ENCODE results near the gene MACROD2.

MACROD2 gene

DNA sequence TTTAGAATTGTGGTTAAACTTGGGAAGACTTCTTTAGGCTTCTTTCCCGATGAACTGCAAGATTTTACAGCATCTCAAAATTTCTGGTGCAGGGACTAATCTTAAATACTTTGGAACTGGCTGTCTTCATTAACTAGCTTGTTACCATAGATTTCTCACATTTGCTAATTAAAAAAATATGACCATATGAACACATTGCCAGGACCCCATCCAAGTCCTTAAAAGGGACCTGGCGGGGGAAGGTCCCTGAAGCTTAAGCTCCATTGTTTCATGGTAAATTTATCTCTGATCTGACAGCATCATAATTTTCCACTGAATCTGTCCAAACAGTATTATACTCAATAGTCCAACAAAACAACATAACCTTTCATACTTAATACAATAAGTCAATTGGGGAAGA is 859.9 kb downstream of the MACROD2 start:
- no peaks in the 10 kb centered on the region for H3K27me3 Mint-ChIP-seq (ENCODE audit: low read depth)
- DNase-seq (ENCODE audit: low spot score), result no peak
- peaks cover 15% of the 10 kb centered on the region for H3K9me3 Mint-ChIP-seq
- H3K4me1 Mint-ChIP-seq (ENCODE audit: low read depth), result no peaks in the 10 kb centered on the region
- H3K27ac Mint-ChIP-seq, result no peak overlapping the region
- H3K4me3 Mint-ChIP-seq, result no peak overlapping the region
- no peaks in the 10 kb centered on the region for H3K36me3 Mint-ChIP-seq (ENCODE audit: low read depth)

DNA sequence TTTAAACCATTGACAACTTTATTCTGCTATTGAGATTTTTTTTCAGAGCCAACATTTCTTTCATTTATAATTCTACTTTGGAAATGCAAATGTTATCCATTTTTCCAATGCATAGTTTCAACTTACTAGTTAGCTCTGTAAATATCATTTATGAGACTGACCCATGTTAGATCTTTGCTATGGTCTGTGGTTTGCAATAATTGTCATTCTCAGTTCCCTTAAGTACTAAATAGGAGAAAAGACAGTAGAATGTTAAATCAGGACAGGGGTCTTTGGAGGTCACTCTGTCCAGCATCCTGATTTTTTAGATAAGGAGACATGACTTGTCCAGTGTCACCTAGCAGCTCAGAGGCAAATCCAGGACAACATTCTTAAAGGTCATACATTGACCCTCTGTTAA is 864.3 kb downstream of the MACROD2 start:
- no peak for DNase-seq (ENCODE audit: low spot score)
- Mint-ChIP-seq H3K4me1 (ENCODE audit: low read depth) (no peaks in the 10 kb centered on the region), H3K27ac (no peak overlapping the region), H3K36me3 (ENCODE audit: low read depth) (no peaks in the 10 kb centered on the region), H3K9me3 (no peaks in the 10 kb centered on the region), H3K27me3 (ENCODE audit: low read depth) (no peaks in the 10 kb centered on the region), H3K4me3 (no peak overlapping the region)

DNA sequence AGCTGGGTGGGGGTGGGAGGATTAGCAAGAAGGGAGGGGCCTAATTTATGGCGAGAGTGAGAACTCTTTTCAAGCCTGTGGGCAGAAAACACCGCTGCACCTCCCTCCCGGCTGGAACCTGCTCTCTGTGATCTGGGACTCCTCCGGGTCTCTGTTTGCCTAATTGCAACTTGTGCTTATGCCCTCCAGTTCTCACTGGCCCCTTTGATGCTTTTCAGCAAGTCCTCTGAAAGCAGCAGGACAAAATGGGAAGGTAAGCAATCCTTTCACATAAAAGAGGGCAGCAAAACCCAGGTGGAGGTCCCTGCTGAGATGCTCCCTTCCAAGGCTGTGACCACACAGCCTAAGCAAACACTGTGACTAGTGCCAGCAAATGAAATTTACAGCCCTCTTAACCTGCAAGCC is 865.1 kb downstream of the MACROD2 start:
- Mint-ChIP-seq H3K27me3 (ENCODE audit: low read depth) (no peaks in the 10 kb centered on the region), H3K36me3 (ENCODE audit: low read depth) (no peaks in the 10 kb centered on the region), H3K4me3 (no peak overlapping the region), H3K4me1 (ENCODE audit: low read depth) (no peaks in the 10 kb centered on the region), H3K9me3 (no peaks in the 10 kb centered on the region), H3K27ac (no peak overlapping the region)
- no peak for DNase-seq (ENCODE audit: low spot score)

DNA sequence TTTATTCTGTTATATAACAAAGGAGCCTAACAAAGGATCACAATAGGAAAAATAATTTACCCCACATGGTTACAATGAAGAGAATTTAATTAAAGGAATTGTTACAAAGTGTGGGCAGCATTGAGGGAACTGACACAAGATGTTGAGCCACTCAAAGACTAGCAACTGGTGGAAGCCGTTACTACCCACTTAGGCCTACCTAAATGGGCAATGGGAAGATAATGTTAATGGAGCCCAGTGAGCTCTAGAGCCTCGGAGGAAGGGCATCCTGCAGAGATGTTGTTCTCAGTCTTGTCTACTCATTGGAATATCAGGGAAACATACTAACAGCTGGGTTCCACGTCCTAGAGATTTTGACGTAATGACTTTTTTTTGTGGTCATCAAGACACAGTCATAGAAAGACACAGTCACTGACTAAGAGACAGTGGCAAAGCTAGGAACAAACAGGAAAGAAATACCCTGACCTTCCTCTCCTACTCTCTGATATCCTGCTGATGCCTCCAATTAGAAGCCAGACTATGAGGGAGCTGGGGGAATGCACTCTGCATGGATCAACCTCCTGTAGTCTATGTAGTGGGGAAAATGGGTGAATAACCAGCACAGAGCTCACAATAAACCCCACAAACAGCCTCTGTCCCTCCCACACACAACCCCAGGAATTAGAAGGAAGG is 865.8 kb downstream of the MACROD2 start:
- Mint-ChIP-seq H3K4me1 (ENCODE audit: low read depth) (no peaks in the 10 kb centered on the region), H3K27me3 (ENCODE audit: low read depth) (no peaks in the 10 kb centered on the region), H3K9me3 (no peaks in the 10 kb centered on the region), H3K27ac (no peak overlapping the region), H3K36me3 (ENCODE audit: low read depth) (no peaks in the 10 kb centered on the region), H3K4me3 (no peak overlapping the region)
- DNase-seq (ENCODE audit: low spot score), result no peak

DNA sequence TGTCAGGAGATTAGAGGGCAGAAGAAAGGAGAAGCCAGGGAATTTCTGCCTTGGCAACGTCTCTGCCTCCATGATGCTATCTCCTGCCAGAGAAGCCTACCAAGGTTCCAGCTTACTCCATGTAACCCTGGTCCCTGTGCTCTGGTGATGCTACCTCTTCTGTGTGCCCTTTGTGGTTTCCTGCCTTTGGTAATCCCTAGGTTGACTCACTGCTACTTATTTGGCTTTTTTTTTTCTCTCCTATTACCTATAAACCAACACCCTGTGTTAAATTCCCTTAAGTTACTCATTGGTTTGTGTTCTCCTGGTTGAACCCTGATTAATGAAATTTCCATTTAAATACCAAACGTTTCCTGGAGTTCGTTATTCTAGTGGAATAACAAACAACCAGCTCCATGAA is 869.9 kb downstream of the MACROD2 start:
- no peaks in the 10 kb centered on the region for H3K36me3 Mint-ChIP-seq (ENCODE audit: low read depth)
- H3K4me1 Mint-ChIP-seq (ENCODE audit: low read depth), result no peaks in the 10 kb centered on the region
- no peak for DNase-seq (ENCODE audit: low spot score)
- no peaks in the 10 kb centered on the region for H3K27me3 Mint-ChIP-seq (ENCODE audit: low read depth)
- no peak overlapping the region for H3K27ac Mint-ChIP-seq
- peaks cover 24% of the 10 kb centered on the region for H3K9me3 Mint-ChIP-seq
- H3K4me3 Mint-ChIP-seq, result no peak overlapping the region

DNA sequence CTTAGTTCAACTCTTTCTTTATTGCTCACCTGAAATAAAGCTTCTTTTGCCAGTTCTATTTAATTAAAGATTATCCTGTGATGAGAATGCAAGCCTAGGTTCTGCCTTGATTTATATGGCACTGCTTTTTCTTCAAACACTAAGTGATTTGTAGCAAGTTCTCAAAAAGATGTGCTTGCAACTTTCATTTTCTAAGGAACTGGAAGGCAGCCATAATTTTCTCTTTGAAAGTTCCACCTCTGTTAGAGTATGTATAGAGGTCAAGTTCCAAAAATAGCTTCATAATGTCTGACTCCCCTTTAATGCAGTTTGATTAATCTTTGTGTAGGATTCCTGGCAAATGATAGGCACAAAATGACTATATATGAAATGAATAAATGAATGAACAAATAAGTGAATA is 870.4 kb downstream of the MACROD2 start:
- Mint-ChIP-seq H3K4me1 (ENCODE audit: low read depth) (no peaks in the 10 kb centered on the region), H3K27me3 (ENCODE audit: low read depth) (no peaks in the 10 kb centered on the region), H3K27ac (no peak overlapping the region), H3K9me3 (peaks cover 27% of the 10 kb centered on the region), H3K36me3 (ENCODE audit: low read depth) (no peaks in the 10 kb centered on the region), H3K4me3 (no peak overlapping the region)
- no peak for DNase-seq (ENCODE audit: low spot score)

DNA sequence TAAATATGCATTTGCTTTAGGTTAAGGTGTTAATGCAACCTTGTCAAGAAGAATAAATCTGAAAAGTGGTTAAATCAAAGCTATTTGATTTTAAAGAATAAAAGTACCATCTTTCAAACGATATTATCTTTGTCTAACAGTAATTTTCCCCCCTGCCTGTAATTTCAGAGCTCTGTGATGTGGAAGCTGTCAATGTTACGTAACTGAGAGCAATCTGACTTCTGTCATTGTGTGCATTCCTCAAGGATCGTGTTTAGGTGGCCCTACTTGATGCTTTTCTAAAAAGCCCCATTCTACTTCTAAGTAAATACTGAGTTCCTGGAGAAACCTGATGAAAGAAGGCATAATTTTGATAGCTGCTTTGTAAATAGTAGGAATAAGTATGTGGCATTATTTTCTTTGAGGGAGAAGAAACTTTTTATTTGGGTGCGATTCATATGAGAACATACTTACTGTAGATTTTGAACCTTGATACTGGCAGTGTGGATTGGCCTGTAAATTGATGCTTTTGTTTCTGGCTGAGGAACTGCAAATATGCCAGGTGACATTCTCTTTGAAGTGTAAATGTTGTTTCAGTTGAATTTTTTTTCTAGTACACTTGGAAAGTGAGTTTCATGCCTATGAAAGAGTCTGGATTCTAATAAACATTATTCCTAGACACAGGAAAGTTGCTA is 871.7 kb downstream of the MACROD2 start:
- Mint-ChIP-seq H3K27ac (no peak overlapping the region), H3K4me3 (no peak overlapping the region), H3K27me3 (ENCODE audit: low read depth) (no peaks in the 10 kb centered on the region), H3K4me1 (ENCODE audit: low read depth) (no peaks in the 10 kb centered on the region), H3K36me3 (ENCODE audit: low read depth) (no peaks in the 10 kb centered on the region), H3K9me3 (peaks cover 34% of the 10 kb centered on the region)
- no peak for DNase-seq (ENCODE audit: low spot score)

DNA sequence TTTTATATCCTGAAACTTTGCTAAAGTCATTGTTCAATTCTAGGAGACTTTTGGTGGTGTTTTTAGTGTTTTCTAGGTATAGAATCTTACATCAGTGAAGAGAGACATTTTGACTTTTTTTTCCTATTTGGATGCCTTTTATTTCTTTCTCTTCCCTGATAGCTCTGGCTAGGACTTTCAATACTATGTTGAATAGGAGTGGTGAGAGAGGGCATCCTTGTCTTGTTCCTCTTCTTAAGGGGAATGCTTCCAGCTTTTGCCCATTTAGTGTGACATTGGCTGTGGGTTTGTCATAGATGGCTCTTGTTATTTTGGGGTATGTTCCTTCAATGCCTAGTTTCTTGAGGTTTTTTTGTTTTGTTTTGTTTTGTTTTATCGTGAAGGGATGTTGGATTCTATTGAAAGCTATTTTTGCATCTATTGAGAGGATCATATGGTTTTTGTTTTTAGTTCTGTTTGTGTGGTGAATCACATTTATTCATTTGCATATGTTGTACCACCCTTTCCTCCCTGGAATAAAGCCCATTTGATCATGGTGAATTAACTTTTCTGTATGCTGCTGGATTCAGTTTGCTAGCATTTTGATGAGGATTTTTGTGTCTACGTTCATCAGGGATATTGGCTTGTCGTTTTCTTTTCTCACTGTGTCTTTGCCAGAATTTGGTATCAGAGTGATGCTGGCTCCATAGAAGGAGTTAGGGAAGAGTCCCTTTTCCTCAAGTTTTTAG is 882.1 kb downstream of the MACROD2 start:
- no peak for DNase-seq (ENCODE audit: low spot score)
- Mint-ChIP-seq H3K27me3 (ENCODE audit: low read depth) (no peaks in the 10 kb centered on the region), H3K27ac (no peak overlapping the region), H3K36me3 (ENCODE audit: low read depth) (no peaks in the 10 kb centered on the region), H3K4me1 (ENCODE audit: low read depth) (no peaks in the 10 kb centered on the region), H3K4me3 (no peak overlapping the region), H3K9me3 (peaks cover 42% of the 10 kb centered on the region)

DNA sequence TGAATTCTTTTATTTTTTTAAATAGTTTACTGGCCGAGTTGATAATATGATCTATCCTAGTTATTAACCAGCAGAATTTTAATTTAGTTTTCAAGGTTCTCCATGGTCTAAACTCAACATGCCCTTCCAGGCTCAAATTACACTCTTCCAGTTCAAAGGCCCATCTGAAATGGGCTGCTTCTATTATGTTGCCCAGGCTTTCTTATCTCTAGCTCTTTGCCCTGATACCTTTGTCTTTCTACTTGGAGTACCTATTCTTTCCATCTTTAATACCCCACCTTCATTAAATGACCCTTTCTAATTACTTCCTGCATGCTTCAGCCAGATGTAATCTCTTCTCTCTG is 883.3 kb downstream of the MACROD2 start:
- peaks cover 43% of the 10 kb centered on the region for H3K9me3 Mint-ChIP-seq
- H3K4me1 Mint-ChIP-seq (ENCODE audit: low read depth), result no peaks in the 10 kb centered on the region
- DNase-seq (ENCODE audit: low spot score), result no peak
- no peak overlapping the region for H3K4me3 Mint-ChIP-seq
- no peaks in the 10 kb centered on the region for H3K36me3 Mint-ChIP-seq (ENCODE audit: low read depth)
- H3K27ac Mint-ChIP-seq, result no peak overlapping the region
- no peaks in the 10 kb centered on the region for H3K27me3 Mint-ChIP-seq (ENCODE audit: low read depth)

DNA sequence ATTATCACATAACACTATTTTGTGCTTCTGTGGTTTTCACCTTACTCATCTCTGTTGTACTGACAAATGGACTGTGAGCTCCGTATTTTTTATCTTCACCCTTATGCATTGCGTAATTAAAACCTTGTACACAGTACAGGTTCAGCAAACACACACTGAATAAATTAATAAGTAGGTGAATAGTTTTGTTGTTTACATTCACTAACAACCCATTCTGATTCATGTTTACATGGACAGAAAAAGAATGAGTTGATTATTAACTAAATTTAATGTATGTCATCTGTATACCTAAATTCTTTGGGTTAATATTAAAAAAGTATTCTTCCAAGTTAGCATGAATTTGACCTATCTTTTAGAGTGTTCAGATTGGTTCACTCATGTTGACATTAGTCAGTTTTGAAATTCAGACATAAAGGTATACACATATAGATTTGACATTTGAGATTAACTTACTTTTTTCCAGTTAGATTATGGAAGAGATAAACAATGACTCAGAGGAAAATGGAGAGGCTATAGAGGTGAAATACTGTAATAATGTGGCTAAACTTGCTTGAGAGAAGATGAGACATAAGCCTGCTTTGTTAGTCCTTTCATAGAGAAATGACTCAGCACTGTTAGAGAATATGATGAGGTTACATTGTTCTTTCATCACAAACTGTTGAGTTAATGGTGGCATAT is 883.8 kb downstream of the MACROD2 start:
- DNase-seq (ENCODE audit: low spot score), result no peak
- Mint-ChIP-seq H3K27me3 (ENCODE audit: low read depth) (no peaks in the 10 kb centered on the region), H3K36me3 (ENCODE audit: low read depth) (no peaks in the 10 kb centered on the region), H3K27ac (no peak overlapping the region), H3K4me1 (ENCODE audit: low read depth) (no peaks in the 10 kb centered on the region), H3K9me3 (peaks cover 43% of the 10 kb centered on the region), H3K4me3 (no peak overlapping the region)

DNA sequence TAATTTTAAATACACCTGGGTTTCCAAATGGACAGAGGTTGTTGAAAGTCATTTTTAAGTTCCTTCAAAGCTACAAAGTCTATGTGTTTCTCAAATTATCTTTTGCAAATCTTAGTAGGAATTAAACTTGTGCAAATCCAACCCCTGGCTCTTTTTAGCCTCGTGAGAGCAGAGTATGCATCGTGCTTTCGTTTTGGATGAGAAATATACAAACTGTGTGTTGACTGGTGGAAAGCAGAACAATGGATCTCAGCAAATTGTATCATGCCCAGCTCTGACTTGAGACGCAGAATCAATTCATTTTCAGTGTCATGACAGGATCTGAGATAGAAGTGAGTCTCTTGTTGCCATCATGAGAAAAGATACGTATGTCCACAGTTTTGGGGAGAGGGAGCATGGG is 884.5 kb downstream of the MACROD2 start:
- DNase-seq (ENCODE audit: low spot score), result no peak

DNA sequence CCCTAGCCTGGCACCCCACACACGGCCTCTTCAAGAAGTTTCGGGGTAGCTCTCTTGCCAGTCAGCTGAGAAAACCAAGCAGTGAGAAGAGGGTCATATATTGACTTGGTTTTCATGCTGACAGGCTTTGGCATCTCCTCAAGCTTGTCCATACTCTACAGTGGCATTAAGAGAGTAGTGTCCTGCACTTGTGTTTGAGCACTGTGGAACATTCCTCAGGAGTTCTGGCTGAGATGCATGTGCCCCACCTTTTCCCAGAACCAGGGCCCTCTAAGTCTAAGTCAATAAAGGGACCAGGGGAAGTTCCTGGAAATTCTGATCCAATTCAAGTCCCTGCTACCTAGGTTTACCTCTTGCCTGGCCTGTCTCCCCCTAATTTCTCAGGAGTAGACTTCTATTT is 886.2 kb downstream of the MACROD2 start:
- DNase-seq (ENCODE audit: low spot score), result no peak

More for the DNA sequence above, 884.5 kb downstream of the MACROD2 start:
- Mint-ChIP-seq H3K4me3 (no peak overlapping the region), H3K4me1 (ENCODE audit: low read depth) (no peaks in the 10 kb centered on the region), H3K27me3 (ENCODE audit: low read depth) (no peaks in the 10 kb centered on the region), H3K36me3 (ENCODE audit: low read depth) (no peaks in the 10 kb centered on the region), H3K9me3 (peaks cover 46% of the 10 kb centered on the region), H3K27ac (no peak overlapping the region)

DNA sequence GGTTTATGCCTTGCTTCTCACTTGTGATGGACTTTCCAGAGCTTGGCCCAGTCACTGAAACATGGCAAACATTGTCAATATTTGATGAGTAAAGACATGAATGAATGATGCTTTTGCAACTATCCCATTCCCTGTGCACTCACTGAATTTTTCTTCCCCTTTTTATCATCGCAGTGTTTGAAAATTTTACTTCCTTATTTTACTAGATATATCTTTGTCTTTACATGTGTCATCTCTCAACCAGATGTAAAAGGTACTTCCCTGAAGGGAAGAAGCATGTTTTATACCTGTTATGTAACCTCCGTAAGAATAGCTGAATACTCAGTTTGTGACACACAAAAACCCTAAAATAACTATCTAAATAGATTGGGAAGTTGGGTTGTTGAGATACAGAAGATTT is 886.8 kb downstream of the MACROD2 start:
- Mint-ChIP-seq H3K27me3 (ENCODE audit: low read depth) (no peaks in the 10 kb centered on the region), H3K4me1 (ENCODE audit: low read depth) (no peaks in the 10 kb centered on the region), H3K9me3 (peaks cover 58% of the 10 kb centered on the region), H3K4me3 (no peak overlapping the region), H3K36me3 (ENCODE audit: low read depth) (no peaks in the 10 kb centered on the region), H3K27ac (no peak overlapping the region)
- no peak for DNase-seq (ENCODE audit: low spot score)

More for the DNA sequence above, 886.2 kb downstream of the MACROD2 start:
- Mint-ChIP-seq H3K27ac (no peak overlapping the region), H3K4me3 (no peak overlapping the region), H3K9me3 (peaks cover 54% of the 10 kb centered on the region), H3K4me1 (ENCODE audit: low read depth) (no peaks in the 10 kb centered on the region), H3K36me3 (ENCODE audit: low read depth) (no peaks in the 10 kb centered on the region), H3K27me3 (ENCODE audit: low read depth) (no peaks in the 10 kb centered on the region)

DNA sequence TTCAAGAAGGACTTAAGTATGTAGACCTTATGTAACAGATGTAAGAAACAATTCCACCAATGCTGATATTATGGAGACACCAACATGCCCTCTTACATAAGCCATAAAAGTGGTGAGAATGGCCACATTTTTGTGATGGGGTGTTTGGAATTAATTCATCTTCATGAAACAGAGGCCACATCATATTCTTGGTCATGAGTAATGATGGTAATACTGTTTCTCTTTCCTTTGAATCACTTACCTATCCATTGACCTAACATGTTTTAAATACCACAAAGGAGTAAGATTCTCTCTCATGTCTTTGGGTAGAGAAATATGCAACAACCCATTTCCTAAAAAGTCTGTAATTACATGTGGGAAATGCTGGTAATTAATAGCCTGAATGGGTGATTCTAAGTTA is 887.5 kb downstream of the MACROD2 start:
- Mint-ChIP-seq H3K36me3 (ENCODE audit: low read depth) (no peaks in the 10 kb centered on the region), H3K4me1 (ENCODE audit: low read depth) (no peaks in the 10 kb centered on the region), H3K27ac (no peak overlapping the region), H3K4me3 (no peak overlapping the region), H3K27me3 (ENCODE audit: low read depth) (no peaks in the 10 kb centered on the region), H3K9me3 (peaks cover 51% of the 10 kb centered on the region)
- no peak for DNase-seq (ENCODE audit: low spot score)
